Upper lobe of left lung (tissue), 6 donors: Measurements from ENCODE around the gene TXN2. TPM values are rescaled to one million over a fixed set of nuclear protein-coding genes. Genes with fewer than 3 reads are reported as not detected.

Experiments
- ATAC-seq, 2 donors: fragments of 200-7000 bp; cut with Tn5 transposase; one replicate each; pipeline ENCODE4 v1.9.1; 2022; ENCODE audit warnings: mild to moderate bottlenecking in 2 of 2, moderate library complexity in 2 of 2; ENCODE audit not compliant: low FRiP score in 2 of 2
- DNase-seq, 2 donors: peaks; one replicate each; pipeline ENCODE4 v3.0.0-alpha.2; 2019 to 2020
- H3K27ac ChIP-seq, 4 donors: fragments of 200-600 bp; sonication (generic); one replicate each; pipeline ENCODE4 v1.5.1; 2016 to 2019
- H3K27me3 ChIP-seq, 4 donors: fragments of 200-600 bp; sonication (generic); one replicate each; pipeline ENCODE4 v1.5.1; 2017 to 2019
- H3K36me3 ChIP-seq, 4 donors: fragments of 200-600 bp; sonication (generic); one replicate each; pipeline ENCODE4 v1.5.1; 2016 to 2019
- H3K4me1 ChIP-seq, 4 donors: fragments of 200-600 bp; sonication (generic); one replicate each; pipeline ENCODE4 v1.5.1; 2018 to 2019
- H3K4me3 ChIP-seq, 4 donors: fragments of 200-600 bp; sonication (generic); one replicate each; pipeline ENCODE4 v1.5.1; 2017 to 2019; ENCODE audit warnings: mild to moderate bottlenecking in 2 of 4, moderate library complexity in 1 of 4
- H3K9me3 ChIP-seq, 4 donors: fragments of 200-600 bp; sonication (generic); one replicate each; pipeline ENCODE4 v1.5.1; 2018 to 2019
- CTCF ChIP-seq, 6 experiments: fragments of 450-650 bp in 4 of 6; fragments of 200-600 bp in 2 of 6; sonication (generic) in 2 of 6; IDR thresholded peaks; one replicate each; pipeline ENCODE4 v1.5.1; 2016 to 2019; ENCODE audit warnings: antibody characterized with exemption in 6 of 6
- EP300 ChIP-seq, 4 donors: sonication (generic); formaldehyde crosslinking; IDR thresholded peaks; one replicate each; pipeline ENCODE4 v1.5.1; 2017; ENCODE audit warnings: antibody characterized with exemption in 4 of 4, control low read depth in 2 of 4
- POLR2A ChIP-seq, 4 donors: fragments of 450-650 bp; IDR thresholded peaks; one replicate each; pipeline ENCODE4 v1.5.1; 2016 to 2017; ENCODE audit warnings: antibody characterized with exemption in 4 of 4, mild to moderate bottlenecking in 2 of 4
- POLR2AphosphoS5 ChIP-seq, 2 donors: sonication (generic); formaldehyde crosslinking; IDR thresholded peaks; one replicate each; pipeline ENCODE4 v1.5.1; 2017; ENCODE audit warnings: antibody characterized with exemption in 2 of 2
- WGBS, 2 donors: methylation state at CpG; one replicate each; pipeline ENCODE4 v1.1.5; 2017 to 2018; 5-methylcytosine and 5-hydroxymethylcytosine counted together
- total RNA-seq, 6 donors: library from RNA; depleted of rRNA in 4 of 6; stranded (reverse); fragments of >200 nt in 4 of 6; gene quantifications; one replicate each; pipeline versions ENCODE4 v1.1.0 to v1.2.1, GENCODE V29; 2016 to 2021
- donor health status: DM: no; HTN: no; CAD: no; lungs with moderate emphysema.
- donor health status: DM: no; HTN: yes; CAD: no; lungs with severe emphysema.

The TXN2 gene
- total RNA-seq, 6 donors from 2014 or later: 30.4 to 69.5 (median 53.6) TPM

GRCh38 chr22:36435516-36436415 lies 45.7 kb downstream of the TXN2 start:
- TF ChIP-seq EP300 (IDR thresholded peaks at IDR 0.05) (no peak), POLR2AphosphoS5 (IDR thresholded peaks at IDR 0.05) (peak in 1 of 2 donors; percentile 2)
- H3K27ac ChIP-seq: peak overlapping the region in 3 of 4 donors; percentile 42 to 83 (median 72)
- H3K36me3 ChIP-seq: no peaks in the 10 kb centered on the region
- peak in 1 of 2 donors; percentile 76 for DNase-seq
- WGBS, 2 donors: 32 to 55% methylated on average over 16 of the region's 16 CpGs
- peaks cover 27 to 52% (median 36%) of the 10 kb centered on the region in 4 donors for H3K4me1 ChIP-seq
- peak; percentile 37 to 72 for ATAC-seq
- H3K4me3 ChIP-seq: no peak overlapping the region
- no peaks in the 10 kb centered on the region for H3K27me3 ChIP-seq
- H3K9me3 ChIP-seq: no peaks in the 10 kb centered on the region

- peaks cover 27 to 46% (median 36%) of the 10 kb centered on the region in 4 donors for H3K4me1 ChIP-seq
- TF ChIP-seq POLR2AphosphoS5 (IDR thresholded peaks at IDR 0.05): no peak
- TF ChIP-seq POLR2A (IDR thresholded peaks at IDR 0.05): no peak
- TF ChIP-seq CTCF (IDR thresholded peaks at IDR 0.05): no peak
- TF ChIP-seq EP300 (IDR thresholded peaks at IDR 0.05): no peak
- H3K4me3 ChIP-seq: no peak overlapping the region
- H3K9me3 ChIP-seq: no peaks in the 10 kb centered on the region
- H3K36me3 ChIP-seq: no peaks in the 10 kb centered on the region
- H3K27ac ChIP-seq: peak overlapping the region in 3 of 4 donors; percentile 32 to 68 (median 38)
- ATAC-seq: peak; percentile 9 to 36
- no peak for DNase-seq
- WGBS, 2 donors: 55 to 80% methylated on average over 13 to 14 of the region's 14 CpGs
- no peaks in the 10 kb centered on the region for H3K27me3 ChIP-seq
Observed at GRCh38 chr22:36433318-36434231, 47.9 kb downstream of the TXN2 start.

- TF ChIP-seq CTCF (IDR thresholded peaks at IDR 0.05) (no peak), POLR2AphosphoS5 (IDR thresholded peaks at IDR 0.05) (no peak), EP300 (IDR thresholded peaks at IDR 0.05) (no peak), POLR2A (IDR thresholded peaks at IDR 0.05) (no peak)
- Histone ChIP-seq H3K27me3 (no peaks in the 10 kb centered on the region), H3K4me1 (peaks cover 27 to 46% (median 36%) of the 10 kb centered on the region in 4 donors), H3K27ac (peak overlapping the region; percentile 32 to 68 (median 40)), H3K36me3 (no peaks in the 10 kb centered on the region), H3K9me3 (no peaks in the 10 kb centered on the region), H3K4me3 (no peak overlapping the region)
- 59 to 72% methylated on average over 15 of the region's 15 CpGs for WGBS, 2 donors
- ATAC-seq (peak; percentile 31 to 43), DNase-seq (no peak)
Observed at GRCh38 chr22:36432592-36433317, 48.7 kb downstream of the TXN2 start.

DNA sequence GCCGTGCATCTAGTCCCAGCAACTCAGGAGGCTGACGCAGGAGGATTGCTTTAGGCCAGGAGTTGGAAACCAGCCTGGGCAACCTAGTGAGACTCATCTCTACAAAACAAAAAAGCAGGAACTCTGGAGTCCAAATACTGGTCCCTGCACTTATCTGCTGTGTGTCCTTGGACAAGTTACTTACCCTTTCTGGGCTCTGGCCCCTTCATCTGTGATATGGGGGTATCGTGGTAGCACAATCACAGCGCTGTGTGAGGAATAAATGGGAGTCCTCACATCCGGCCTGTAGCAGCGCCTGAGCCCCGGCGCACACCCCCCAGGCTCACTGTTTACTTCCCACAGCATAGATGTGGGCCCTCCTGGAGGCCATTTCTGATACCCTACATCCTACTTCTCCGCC lies 49.5 kb downstream of the TXN2 start:
- ATAC-seq: no peak
- no peak for DNase-seq
- H3K27me3 ChIP-seq: no peaks in the 10 kb centered on the region
- TF ChIP-seq POLR2A (IDR thresholded peaks at IDR 0.05) (no peak), EP300 (IDR thresholded peaks at IDR 0.05) (no peak), CTCF (IDR thresholded peaks at IDR 0.05) (no peak), POLR2AphosphoS5 (IDR thresholded peaks at IDR 0.05) (no peak)
- no peak overlapping the region for H3K4me3 ChIP-seq
- H3K4me1 ChIP-seq: peaks cover 27 to 46% (median 36%) of the 10 kb centered on the region in 4 donors
- H3K27ac ChIP-seq: peak overlapping the region in 3 of 4 donors; percentile 32 to 68 (median 38)
- no peaks in the 10 kb centered on the region for H3K9me3 ChIP-seq
- no peaks in the 10 kb centered on the region for H3K36me3 ChIP-seq
- WGBS, 2 donors: 80 to 88% methylated on average over 9 of the region's 9 CpGs
